ENCODE data around the gene KBTBD7.

The KBTBD7 gene

DNA sequence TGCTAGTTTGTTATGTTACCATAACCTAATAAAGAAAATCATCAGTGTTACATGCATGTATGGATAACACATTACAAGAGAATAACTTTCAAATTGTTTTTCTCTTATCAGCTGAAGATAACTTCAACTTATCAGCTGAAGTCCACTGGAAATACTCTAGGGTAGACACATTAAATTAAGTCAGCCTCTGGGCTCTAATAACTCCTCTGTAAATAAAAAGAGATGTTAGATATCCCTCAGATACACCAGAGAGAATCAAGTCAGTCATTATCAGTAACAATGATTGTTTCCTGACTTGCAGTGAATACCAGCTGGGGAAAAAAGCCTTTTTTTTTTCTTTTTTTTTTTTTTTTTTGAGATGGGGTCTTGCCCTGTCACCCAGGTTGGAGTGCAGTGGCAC, 1.6 kb upstream of the KBTBD7 start:
- H3K4me3 ChIP-seq (ENCODE audit: low read length): no peak overlapping the region
- H3K9me2 ChIP-seq (replicated peaks; ENCODE audit: control insufficient read depth, low read length): no peaks in the 10 kb centered on the region
- no peak overlapping the region for H3K27ac ChIP-seq (ENCODE audit: low read depth, low read length)
- peaks cover 20% of the 10 kb centered on the region; the same call in 1 of the 2 replicates for H3K9me3 ChIP-seq (ENCODE audit: control insufficient read depth, insufficient read depth, low read length)
- peaks cover 12% of the 10 kb centered on the region for H3F3A ChIP-seq (ENCODE audit: control insufficient read depth, insufficient read depth)
- TF ChIP-seq, protein P1, sequence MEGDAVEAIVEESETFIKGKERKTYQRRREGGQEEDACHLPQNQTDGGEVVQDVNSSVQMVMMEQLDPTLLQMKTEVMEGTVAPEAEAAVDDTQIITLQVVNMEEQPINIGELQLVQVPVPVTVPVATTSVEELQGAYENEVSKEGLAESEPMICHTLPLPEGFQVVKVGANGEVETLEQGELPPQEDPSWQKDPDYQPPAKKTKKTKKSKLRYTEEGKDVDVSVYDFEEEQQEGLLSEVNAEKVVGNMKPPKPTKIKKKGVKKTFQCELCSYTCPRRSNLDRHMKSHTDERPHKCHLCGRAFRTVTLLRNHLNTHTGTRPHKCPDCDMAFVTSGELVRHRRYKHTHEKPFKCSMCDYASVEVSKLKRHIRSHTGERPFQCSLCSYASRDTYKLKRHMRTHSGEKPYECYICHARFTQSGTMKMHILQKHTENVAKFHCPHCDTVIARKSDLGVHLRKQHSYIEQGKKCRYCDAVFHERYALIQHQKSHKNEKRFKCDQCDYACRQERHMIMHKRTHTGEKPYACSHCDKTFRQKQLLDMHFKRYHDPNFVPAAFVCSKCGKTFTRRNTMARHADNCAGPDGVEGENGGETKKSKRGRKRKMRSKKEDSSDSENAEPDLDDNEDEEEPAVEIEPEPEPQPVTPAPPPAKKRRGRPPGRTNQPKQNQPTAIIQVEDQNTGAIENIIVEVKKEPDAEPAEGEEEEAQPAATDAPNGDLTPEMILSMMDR (IDR thresholded peaks at IDR 0.05; ENCODE audit: low read depth, low read length, poor library complexity, severe bottlenecking): no peak
- no peak for TF ChIP-seq EZH2phosphoT487 (IDR thresholded peaks at IDR 0.05; ENCODE audit: borderline replicate concordance, low read length)
- H3K4me1 ChIP-seq (ENCODE audit: control insufficient read depth, low read length): peaks cover 70% of the 10 kb centered on the region
- no peaks in the 10 kb centered on the region for H3K27me3 ChIP-seq (ENCODE audit: control insufficient read depth, low read length)
- no peak overlapping the region for H3K4me2 ChIP-seq (ENCODE audit: low read length)
- peaks cover 16% of the 10 kb centered on the region for H3K79me2 ChIP-seq (ENCODE audit: control insufficient read depth, low read length)
- peaks cover 16% of the 10 kb centered on the region for H3K36me3 ChIP-seq (ENCODE audit: control insufficient read depth, low read length)
- H4K20me1 ChIP-seq (ENCODE audit: control insufficient read depth, insufficient read depth, low read depth, low read length): no peaks in the 10 kb centered on the region

DNA sequence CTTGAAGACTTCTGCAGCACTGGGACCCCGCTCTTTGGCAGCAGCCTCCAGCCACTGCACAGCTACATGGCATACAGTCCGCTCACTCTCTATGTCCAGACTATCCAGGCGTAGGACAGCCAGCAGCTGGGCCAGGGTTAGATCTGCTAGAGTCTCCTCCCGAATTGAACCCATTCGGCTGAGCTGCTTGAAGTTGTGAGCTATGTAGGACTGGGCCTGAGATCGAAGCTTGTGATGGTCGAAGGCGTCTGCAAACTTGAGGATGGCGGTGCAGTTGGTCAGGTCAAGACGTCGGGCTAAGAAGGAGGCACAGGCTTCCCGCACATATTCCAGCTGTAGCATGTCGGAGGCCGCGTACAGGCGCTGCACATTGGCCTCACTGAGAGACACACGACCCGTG, 900 bp downstream of the KBTBD7 start:
- H3K36me3 ChIP-seq (ENCODE audit: control insufficient read depth, low read length): peaks cover 24% of the 10 kb centered on the region
- no peaks in the 10 kb centered on the region for H3F3A ChIP-seq (ENCODE audit: control insufficient read depth, insufficient read depth)
- no peaks in the 10 kb centered on the region for H3K9me2 ChIP-seq (replicated peaks; ENCODE audit: control insufficient read depth, low read length)
- peaks cover 45% of the 10 kb centered on the region for H3K4me1 ChIP-seq (ENCODE audit: control insufficient read depth, low read length)
- peaks cover 7% of the 10 kb centered on the region; the same call in 1 of the 2 replicates for H3K9me3 ChIP-seq (ENCODE audit: control insufficient read depth, insufficient read depth, low read length)
- peaks cover 16% of the 10 kb centered on the region for H3K79me2 ChIP-seq (ENCODE audit: control insufficient read depth, low read length)
- H4K20me1 ChIP-seq (ENCODE audit: control insufficient read depth, insufficient read depth, low read depth, low read length): no peaks in the 10 kb centered on the region
- H3K27me3 ChIP-seq (ENCODE audit: control insufficient read depth, low read length): no peaks in the 10 kb centered on the region
- H3K27ac ChIP-seq (ENCODE audit: low read depth, low read length): no peak overlapping the region
- H3K4me2 ChIP-seq (ENCODE audit: low read length): peak overlapping the region; percentile 65
- peak overlapping the region; percentile 77 for H3K4me3 ChIP-seq (ENCODE audit: low read length)
- no peak for TF ChIP-seq EZH2phosphoT487 (IDR thresholded peaks at IDR 0.05; ENCODE audit: borderline replicate concordance, low read length)
- TF ChIP-seq, protein P1 (IDR thresholded peaks at IDR 0.05; ENCODE audit: low read depth, low read length, poor library complexity, severe bottlenecking): no peak

DNA sequence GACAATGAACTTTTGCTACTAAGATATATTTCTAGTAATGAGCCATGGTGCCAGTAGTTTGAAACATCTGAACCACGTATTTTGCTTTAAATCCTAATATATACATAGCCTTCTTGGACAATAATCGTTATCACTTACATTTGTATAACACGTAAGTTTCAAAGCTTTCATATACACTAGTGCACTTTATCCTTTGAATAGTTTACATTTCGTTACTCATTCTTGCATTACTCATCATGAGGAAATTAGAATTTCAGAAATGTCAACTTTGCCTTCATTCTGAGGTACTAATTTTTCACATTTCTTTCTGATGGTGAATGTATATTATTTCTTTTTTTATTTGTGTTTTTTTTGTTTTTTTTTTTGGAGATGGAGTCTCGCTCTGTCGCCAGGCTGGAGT, 5.8 kb downstream of the KBTBD7 start:
- Histone ChIP-seq H3K27me3 (ENCODE audit: control insufficient read depth, low read length) (no peaks in the 10 kb centered on the region), H3K4me1 (ENCODE audit: control insufficient read depth, low read length) (peaks cover 2% of the 10 kb centered on the region; the same call in 1 of the 2 replicates), H3K9me3 (ENCODE audit: control insufficient read depth, insufficient read depth, low read length) (0 out of 2 replicates have a peak, but pooled peaks cover 6% of the 10 kb centered on the region), H3F3A (ENCODE audit: control insufficient read depth, insufficient read depth) (no peaks in the 10 kb centered on the region), H3K27ac (ENCODE audit: low read depth, low read length) (no peak overlapping the region), H3K79me2 (ENCODE audit: control insufficient read depth, low read length) (peaks cover 12% of the 10 kb centered on the region), H3K4me2 (ENCODE audit: low read length) (no peak overlapping the region), H3K9me2 (replicated peaks; ENCODE audit: control insufficient read depth, low read length) (no peaks in the 10 kb centered on the region), H4K20me1 (ENCODE audit: control insufficient read depth, insufficient read depth, low read depth, low read length) (no peaks in the 10 kb centered on the region), H3K36me3 (ENCODE audit: control insufficient read depth, low read length) (peaks cover 24% of the 10 kb centered on the region), H3K4me3 (ENCODE audit: low read length) (no peak overlapping the region)
- TF ChIP-seq, protein P1 (IDR thresholded peaks at IDR 0.05; ENCODE audit: low read depth, low read length, poor library complexity, severe bottlenecking): no peak
- TF ChIP-seq EZH2phosphoT487 (IDR thresholded peaks at IDR 0.05; ENCODE audit: borderline replicate concordance, low read length): no peak
